Type B pancreatic cell (in vitro differentiated cells): Measurements from ENCODE around the gene NRAS. TPM values are rescaled to one million over a fixed set of nuclear protein-coding genes. Genes with fewer than 3 reads are reported as not detected.

ENCODE experiments used
- DNase-seq: peaks from one replicate; pipeline ENCODE4 v3.0.0; 2021; ENCODE audit warnings: mixed read lengths; ENCODE audit not compliant: unreplicated experiment; ENCODE audit errors: extremely low spot score
- H3K27ac Mint-ChIP-seq: 2 replicates; pipeline ENCODE4 v1.8.0; 2021; ENCODE audit warnings: mild to moderate bottlenecking, mixed read lengths
- H3K27me3 Mint-ChIP-seq: 2 replicates; pipeline ENCODE4 v1.8.0; 2021; ENCODE audit warnings: mixed read lengths
- H3K36me3 Mint-ChIP-seq: 2 replicates; pipeline ENCODE4 v1.8.0; 2021; ENCODE audit warnings: mixed read lengths
- H3K4me1 Mint-ChIP-seq: one replicate; pipeline ENCODE4 v1.8.0; 2021; ENCODE audit warnings: mixed read lengths; ENCODE audit not compliant: unreplicated experiment
- H3K4me3 Mint-ChIP-seq: 2 replicates; pipeline ENCODE4 v1.8.0; 2021; ENCODE audit warnings: mild to moderate bottlenecking, mixed read lengths
- H3K9me3 Mint-ChIP-seq: 2 replicates; pipeline ENCODE4 v1.8.0; 2021; ENCODE audit warnings: mixed read lengths
- total RNA-seq: library from RNA; stranded (reverse); gene quantifications from 2 replicates; pipeline ENCODE4 v1.2.1, GENCODE V29; 2021; ENCODE audit warnings: low replicate concordance
- TF ChIP-seq, protein P1 (sequence below): fragments of 200-600 bp; sonication (generic); conservative IDR thresholded peaks from 2 replicates; pipeline ENCODE4 v1.5.0; 2021; ENCODE audit warnings: antibody characterized with exemption, mild to moderate bottlenecking

NRAS gene
- total RNA-seq, 1 donor from 2014 or later, result 49.4 TPM

DNA sequence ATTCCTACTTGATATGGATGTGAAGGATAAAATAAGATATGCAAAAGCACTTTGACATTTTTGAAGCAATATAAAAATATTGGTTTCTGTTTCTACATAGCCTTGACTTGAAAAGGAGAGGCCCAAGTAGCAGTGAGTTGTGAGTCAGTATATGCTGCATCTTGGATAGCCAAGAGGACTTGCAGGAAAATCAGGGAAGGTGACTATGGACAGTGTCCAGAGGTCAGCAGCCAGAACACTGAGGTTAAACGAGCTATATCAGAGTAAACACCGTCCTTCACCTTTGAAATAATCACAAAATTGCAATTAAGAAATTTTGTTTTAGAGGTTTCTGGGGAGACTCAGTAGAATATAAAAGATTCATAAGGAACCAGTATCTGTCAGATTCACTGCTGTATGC lies 14.6 kb downstream of the NRAS start:
- no peak overlapping the region for H3K27ac Mint-ChIP-seq
- TF ChIP-seq, protein P1, sequence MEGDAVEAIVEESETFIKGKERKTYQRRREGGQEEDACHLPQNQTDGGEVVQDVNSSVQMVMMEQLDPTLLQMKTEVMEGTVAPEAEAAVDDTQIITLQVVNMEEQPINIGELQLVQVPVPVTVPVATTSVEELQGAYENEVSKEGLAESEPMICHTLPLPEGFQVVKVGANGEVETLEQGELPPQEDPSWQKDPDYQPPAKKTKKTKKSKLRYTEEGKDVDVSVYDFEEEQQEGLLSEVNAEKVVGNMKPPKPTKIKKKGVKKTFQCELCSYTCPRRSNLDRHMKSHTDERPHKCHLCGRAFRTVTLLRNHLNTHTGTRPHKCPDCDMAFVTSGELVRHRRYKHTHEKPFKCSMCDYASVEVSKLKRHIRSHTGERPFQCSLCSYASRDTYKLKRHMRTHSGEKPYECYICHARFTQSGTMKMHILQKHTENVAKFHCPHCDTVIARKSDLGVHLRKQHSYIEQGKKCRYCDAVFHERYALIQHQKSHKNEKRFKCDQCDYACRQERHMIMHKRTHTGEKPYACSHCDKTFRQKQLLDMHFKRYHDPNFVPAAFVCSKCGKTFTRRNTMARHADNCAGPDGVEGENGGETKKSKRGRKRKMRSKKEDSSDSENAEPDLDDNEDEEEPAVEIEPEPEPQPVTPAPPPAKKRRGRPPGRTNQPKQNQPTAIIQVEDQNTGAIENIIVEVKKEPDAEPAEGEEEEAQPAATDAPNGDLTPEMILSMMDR, result no peak
- H3K4me3 Mint-ChIP-seq, result no peak overlapping the region
- H3K27me3 Mint-ChIP-seq, result peaks cover 2% of the 10 kb centered on the region
- no peaks in the 10 kb centered on the region for H3K4me1 Mint-ChIP-seq
- H3K36me3 Mint-ChIP-seq, result peaks cover 4% of the 10 kb centered on the region
- no peak for DNase-seq
- H3K9me3 Mint-ChIP-seq, result no peaks in the 10 kb centered on the region

- no peaks in the 10 kb centered on the region for H3K4me1 Mint-ChIP-seq
- DNase-seq, result no peak
- no peak overlapping the region for H3K4me3 Mint-ChIP-seq
- H3K9me3 Mint-ChIP-seq, result no peaks in the 10 kb centered on the region
- no peak overlapping the region for H3K27ac Mint-ChIP-seq
- TF ChIP-seq, protein P1, result no peak
- H3K36me3 Mint-ChIP-seq, result no peaks in the 10 kb centered on the region
- peaks cover 11% of the 10 kb centered on the region for H3K27me3 Mint-ChIP-seq
Measured at GRCh38 chr1:114700036-114700600, 16.5 kb downstream of the NRAS start.

GRCh38 chr1:114696810-114697209 lies 19.8 kb downstream of the NRAS start:
- H3K9me3 Mint-ChIP-seq, result no peaks in the 10 kb centered on the region
- no peaks in the 10 kb centered on the region for H3K4me1 Mint-ChIP-seq
- TF ChIP-seq, protein P1, result no peak
- H3K36me3 Mint-ChIP-seq, result no peaks in the 10 kb centered on the region
- peaks cover 11% of the 10 kb centered on the region for H3K27me3 Mint-ChIP-seq
- no peak for DNase-seq
- no peak overlapping the region for H3K4me3 Mint-ChIP-seq
- H3K27ac Mint-ChIP-seq, result no peak overlapping the region

DNA sequence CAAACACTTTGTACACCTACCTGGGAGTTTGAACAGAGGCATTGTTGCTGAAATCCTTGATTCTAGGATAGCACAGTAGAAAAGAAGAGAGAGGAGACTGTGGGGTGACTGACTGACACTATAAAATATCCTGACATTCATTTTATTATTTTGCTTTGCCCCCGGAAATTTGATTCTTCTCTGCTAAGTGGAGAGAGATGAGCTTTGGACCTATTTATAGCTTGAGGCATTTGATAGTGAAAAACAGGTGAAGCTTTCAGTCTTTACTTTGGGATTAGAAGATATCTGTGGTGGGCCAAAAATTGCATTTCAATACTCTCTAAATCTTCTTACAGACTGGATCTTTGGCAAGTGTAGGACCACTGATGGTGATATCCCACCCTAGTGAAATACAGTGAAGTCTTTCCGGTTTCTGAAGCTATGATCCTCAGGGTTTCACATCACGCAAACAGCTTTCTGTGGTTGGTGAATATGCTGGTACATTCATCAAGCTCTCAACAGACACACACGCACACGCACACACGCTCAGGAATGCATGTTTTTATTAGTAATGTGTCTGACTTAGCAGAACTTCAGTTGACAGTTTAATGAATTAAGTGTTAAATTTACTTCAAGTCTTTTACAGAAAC lies 21.0 kb downstream of the NRAS start, which contains the start of gene AMPD1:
AMPD1 (minus strand) TSS at position 117 of the 629 bp plus-strand sequence; CDS start at position 42, 75 bp downstream.
- Mint-ChIP-seq H3K4me1 (no peaks in the 10 kb centered on the region), H3K36me3 (no peaks in the 10 kb centered on the region), H3K27ac (no peak within 1 kb of the TSS), H3K27me3 (peaks cover 12% of the 10 kb centered on the region), H3K9me3 (no peaks in the 10 kb centered on the region), H3K4me3 (no peak within 1 kb of the TSS)
- TF ChIP-seq, protein P1, result no peak
- DNase-seq, result no peak

DNA sequence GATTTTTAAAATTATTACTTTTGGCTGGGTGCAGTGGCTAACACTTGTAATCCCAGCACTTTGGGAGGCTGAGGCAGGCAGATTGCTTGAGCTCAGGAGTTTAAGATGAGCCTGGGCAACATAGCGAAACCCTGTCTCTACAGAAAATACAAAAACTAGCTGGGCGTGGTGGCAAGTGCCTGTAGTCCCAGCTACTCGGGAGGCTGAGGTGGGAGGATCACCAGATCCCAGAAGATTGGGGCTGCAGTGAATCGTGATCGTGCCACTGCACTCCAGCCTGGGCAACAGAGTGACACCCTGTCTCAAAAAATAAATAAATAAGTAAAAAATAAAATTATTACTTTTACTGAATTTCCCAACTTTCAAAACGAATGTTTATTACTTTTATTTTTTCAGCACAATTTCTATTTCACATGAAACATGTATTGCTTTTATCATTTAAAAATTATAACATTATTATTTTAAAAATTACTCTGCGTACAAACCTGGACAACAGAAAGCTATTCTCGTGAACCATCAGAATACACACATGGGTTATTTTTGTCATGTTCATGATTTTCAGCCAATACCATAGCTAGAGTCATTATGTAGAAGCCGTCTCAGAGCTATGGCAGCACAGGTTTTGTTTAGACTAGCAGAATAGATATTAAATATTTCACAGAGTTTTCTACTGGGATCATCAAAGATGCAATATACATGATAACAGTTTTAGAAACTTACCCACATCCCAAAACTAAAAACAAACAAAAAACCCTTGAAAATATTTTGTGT lies 21.8 kb downstream of the NRAS start:
- Mint-ChIP-seq H3K4me3 (no peak overlapping the region), H3K9me3 (no peaks in the 10 kb centered on the region), H3K4me1 (no peaks in the 10 kb centered on the region), H3K36me3 (no peaks in the 10 kb centered on the region), H3K27ac (no peak overlapping the region), H3K27me3 (peaks cover 13% of the 10 kb centered on the region)
- DNase-seq, result no peak
- TF ChIP-seq, protein P1, result no peak
